ENCODE results near the gene MAP4K2.

MAP4K2 gene

DNA sequence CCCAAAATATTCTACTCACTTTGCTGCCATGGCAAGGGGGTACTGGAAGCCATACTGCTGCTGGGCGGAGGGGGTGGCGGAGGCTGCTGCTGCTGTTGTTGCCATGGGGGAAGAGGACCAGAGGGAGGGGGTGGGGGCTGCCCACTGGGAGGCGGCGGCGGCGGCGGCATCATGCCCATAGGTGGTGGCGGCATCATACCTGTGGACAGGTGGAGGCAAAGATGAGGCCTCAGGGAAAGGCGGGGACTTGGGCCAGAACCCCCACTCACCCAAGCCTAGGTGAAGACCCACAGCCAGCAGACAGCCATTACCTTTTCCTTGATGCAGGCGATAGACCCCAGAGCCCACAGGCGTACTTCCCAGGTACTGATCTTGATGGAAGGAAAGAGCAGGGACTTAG lies 36.1 kb downstream of the MAP4K2 start:
- no peak for DNase-seq

DNA sequence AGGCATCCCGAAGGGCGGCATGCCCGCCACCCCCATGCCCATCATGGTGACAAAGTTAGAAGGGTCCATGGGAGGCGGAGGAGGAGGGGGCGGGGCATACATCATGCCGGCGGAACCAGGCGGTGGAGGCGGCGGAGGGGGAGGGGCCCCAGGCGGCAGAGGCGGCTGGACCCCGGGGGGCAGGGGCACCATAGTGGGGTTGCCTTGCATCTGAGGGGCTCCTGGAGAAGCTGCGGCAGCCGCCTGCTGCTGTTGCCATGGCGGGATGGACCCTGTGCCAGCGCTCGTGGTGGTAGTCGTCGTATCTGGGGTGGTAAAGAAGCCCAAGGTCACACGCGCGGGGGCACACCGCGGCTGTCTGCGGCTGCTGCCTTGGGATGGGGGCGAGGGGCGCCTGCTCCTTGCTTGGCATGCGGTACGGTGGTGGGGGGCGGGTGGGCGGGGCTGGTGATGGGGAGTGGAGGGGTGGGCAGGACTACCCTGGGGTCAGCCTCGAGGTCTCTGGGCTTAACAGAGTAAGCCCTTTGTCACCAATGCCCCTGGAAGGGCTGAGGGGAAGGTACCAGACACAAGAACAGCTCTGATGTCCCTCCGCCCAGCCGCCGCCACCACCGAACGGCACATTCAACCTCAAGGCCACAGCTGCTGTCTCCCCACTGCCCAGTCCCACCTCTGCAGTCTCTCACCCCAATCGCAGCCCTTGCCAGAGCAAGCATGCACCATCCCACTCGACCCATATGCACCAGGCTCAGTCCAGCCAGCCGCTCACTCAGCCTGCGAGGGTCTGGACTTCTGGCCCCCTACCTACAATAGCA lies 37.0 kb downstream of the MAP4K2 start:
- no peak for DNase-seq

DNA sequence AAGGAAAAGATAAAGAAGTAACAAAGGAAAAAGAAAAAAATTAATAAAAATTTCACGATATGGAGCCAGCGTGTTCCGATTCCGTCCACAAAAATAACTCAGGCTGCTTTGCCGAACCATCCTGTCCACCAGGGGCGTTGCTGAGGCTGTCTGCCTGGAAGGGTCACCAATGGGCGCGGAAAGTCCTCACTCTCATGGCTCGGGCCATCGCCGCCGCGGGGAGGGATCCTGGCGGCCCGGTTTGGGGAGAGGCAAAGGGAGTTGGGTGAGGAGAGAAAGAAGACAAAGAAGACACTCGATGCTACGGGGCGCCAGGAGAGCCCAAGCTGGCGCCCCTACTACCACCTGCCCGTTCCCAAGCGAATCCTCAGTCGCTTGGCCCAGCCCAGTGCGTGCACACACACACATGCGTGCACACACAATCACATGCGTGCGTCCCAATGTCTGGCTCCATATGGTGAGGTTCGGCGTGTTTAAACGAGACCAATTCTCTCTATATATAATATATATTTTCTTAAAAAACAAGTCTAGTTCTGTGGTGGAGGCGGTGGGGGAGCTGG lies 37.6 kb downstream of the MAP4K2 start:
- no peak for DNase-seq

DNA sequence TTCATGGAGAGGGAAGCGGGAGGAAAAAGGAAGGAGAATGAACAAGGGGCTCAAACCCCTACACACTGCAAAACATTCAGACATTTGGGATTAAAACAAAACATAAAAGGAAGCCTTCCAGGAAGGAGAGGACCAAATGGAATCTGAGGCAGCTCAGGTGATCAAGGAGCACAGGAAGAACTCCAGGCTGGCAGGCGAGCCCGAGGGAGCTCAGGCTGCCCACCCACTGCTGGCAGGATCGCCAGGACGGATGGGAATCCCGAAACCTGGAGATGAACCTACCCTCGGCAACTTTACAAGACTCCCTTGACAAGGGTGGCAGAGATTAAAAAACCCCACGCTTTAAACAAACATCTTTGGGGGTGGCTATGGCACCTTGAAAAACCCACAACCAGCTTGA lies 38.3 kb downstream of the MAP4K2 start:
- DNase-seq, result no peak

DNA sequence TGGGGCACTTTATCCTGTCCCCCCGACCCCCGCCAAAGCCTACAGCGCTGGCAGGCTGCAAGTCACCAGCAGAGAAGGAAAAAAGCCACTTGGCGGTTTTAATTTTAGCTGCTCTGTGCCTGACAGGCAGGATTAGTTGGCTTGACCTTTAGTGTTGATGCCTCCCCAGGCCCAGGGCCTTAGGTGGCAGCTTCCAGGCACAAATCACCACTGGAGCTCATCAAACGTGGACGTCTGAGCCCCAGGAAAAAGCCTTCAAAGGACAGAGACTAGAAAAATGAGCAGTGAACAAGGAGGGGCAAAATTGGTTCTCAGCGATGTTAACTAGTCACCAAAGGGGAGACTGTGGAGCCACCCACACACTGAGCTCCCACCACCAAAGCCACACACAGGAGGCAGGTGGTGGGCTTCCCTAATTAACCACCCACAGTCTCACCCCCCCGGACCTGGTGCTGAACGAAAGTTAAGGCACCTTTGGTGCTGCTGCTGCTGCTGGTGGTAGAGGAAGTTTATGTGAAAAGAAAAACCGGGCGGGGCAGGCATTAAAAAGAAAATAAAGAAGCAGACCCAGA lies 38.9 kb downstream of the MAP4K2 start:
- DNase-seq, result peak; percentile 55

DNA sequence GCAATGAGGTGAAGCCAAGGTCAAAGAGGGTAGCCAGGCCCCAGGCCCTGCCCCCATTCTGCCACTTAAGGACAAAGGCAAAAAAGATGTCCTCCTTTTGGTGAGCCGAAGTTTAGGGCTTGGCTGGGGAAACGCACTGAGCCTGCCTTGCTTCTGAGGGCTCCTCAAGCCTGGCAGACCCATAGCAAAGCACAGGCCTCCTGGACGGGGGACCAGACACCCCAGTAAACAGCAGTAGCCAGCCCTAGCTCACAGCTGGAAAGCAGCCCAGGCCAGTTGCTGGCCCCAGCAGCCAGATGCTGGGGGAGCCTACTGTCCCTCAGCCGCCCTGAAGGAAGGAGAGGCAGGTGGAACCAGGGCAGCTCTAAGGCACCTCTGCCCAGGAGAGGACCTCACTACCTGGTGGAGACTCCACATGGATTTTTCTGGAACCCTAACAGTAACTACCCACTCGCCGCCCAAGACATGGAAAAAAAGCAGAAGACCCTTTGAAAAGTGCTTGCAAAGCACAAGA lies 39.4 kb downstream of the MAP4K2 start:
- DNase-seq, result no peak

DNA sequence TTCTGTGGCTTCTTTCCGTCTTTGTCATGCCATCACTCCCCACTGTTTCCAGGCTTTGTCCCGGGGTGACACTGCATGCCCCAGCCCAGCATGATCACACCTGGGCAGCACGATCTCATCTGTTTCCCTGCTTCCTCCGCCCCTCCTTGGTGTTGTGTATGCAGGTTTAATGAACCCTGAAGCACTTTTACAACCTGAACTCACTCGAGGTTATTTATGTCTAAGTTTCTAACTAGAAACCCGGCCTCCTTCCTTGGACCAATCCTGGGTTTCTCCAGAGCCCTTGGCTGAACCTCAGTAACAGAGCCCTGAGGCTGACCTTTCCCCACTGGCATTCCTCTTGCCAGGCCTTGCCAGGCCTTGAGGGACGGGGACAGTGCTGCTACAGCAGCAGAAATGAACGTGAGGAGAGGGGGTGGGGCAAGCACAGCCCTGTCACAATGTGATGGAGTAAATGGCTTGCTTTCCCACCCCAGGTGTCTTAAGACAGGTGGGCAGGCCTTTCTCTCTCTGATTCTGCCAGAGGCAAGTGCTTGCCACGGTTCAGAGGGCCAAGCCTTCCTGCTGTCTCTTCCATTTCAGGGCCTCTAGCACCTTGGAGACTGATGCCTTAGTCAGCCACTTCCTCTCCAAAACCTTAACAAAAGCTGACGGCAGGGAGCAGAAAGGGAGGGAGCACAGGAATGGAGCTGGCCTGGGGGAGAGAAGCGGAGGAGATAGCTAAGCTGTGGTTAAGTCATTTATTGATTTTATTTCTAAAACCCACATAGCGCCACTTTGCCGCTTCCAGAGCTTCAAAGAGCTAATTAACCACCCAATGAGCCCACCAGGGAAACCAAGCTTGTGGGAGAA lies 40.1 kb downstream of the MAP4K2 start:
- no peak for DNase-seq

DNA sequence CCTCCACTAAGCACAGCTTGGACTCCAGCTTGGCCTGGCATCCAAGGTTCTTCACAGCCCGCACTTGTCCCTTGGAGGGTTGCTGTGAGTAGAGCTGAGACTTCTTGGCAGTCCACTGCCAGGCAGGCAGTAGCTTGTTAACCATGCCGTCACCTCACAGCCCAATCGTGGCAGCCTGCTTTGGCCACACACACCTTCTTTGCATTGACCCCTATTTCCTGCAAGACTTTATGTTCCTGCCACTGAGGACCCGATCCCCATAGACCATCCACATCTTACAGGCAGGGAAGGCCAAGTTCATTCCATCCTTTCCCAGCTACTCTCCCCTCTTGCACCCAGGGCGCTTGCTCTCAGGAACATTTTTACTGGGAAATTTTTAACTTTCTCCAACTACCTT lies 40.7 kb downstream of the MAP4K2 start:
- DNase-seq, result no peak

DNA sequence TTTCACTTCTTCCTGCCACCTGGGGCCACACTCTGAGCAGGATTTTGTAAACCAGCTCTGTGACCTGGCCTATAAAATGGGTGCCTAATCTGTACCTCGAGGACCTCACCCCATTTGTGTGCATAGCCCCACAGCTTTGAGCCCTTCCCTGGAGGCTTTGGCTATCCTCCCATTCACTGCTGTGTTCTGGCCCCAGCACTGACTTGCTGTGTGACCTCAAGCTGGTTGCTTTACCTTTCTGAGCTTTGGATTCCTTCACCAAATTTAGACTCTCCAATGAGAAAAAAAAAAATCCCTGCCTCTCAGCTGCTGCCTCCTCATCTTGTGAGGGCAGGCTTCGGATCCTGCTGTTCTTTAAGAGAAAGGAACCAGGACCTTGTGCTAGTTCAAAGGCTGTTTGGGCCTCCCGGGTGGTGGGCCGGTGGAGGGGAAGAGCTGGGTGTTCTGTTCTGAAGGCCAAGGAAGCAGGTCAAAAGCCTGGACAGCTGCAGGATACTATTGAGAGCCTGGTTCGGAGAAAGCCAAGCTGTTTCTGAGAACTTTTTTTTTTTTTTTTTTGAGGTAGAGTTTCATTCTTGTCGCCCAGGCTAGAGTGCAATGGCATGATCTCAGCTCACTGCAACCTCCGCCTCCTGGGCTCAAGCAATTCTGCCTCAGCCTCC lies 42.1 kb downstream of the MAP4K2 start:
- DNase-seq, result no peak

DNA sequence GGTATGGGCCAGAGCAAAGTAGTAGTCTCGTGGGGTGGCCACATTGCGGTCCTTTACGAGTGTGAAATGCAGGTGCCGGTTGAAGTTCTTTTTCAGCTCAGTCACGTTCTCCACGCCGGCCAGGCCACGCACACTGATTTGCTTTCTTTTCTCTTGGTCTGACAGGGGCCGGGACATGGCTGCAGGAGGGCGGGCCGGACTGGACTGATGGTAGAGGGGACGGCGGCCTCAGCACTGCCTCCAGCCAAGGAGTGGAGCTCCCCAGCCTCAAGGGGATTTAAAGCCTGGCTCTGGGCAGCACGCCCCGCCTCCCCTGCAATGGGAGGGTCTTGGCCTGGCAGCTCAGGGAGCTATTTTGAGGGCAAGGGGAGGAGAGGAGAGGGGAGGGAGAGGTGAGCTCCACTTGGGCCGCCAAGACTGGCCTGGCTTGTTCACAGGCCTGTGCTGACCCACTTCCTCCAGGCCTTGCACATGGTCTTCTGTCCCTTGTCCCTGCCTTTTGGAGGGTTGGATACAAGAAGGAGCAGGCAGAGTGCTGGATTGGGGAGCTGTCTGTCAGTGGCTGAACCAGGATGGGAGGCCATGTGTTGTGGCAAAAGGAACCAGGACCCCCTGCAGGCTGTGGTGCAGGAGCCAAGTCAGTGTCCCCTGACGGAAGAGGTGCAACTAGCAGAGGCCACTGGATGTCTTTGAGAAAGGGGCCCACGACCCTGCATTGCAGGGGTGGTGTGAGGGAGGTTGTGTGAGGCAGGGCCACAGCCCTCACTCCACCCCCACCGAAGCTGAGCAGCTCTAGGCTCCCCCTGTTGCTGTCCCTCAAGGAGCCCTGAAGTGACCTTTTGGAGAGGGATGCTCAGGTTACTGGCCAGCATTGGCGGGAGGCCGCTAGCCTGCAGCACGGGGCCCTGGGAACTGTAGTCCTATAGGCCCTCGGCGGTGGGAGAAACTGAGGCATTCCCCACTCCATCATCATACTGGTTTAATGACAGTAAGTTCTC lies 43.0 kb downstream of the MAP4K2 start, which contains the start of gene PYGM:
TSS of gene PYGM (minus strand) at position 253 of the 998 bp plus-strand sequence. CDS start at position 177, 76 bp downstream.
- DNase-seq, result no peak

DNA sequence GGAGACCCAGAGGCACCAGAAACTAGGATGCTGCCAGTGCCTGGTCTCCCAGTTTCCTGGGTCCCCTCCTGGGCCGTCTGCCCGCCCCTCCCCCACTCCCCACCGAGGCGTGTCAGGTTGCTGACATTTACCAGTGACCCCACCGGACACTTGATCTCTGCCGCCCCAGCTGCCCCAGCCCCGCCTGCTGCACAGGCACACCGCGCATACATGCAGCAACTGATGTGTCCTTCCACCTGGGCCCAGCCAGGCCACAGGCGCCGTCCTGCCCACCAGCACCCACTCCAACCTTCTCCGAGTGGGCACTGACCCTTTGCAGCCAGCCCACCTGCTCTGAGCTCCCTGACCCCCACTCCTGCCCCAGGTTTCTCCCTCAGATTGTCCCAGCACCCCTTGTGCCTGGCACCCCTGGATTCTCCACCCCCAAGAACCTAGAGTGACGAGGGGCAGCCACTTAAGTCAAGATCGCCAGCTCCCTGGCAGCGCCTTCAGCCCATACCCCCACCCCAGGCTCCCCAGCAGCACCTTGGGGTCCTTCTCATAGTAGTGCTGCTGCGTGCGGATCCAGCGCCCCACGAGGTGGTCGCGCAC lies 43.8 kb downstream of the MAP4K2 start:
- no peak for DNase-seq

DNA sequence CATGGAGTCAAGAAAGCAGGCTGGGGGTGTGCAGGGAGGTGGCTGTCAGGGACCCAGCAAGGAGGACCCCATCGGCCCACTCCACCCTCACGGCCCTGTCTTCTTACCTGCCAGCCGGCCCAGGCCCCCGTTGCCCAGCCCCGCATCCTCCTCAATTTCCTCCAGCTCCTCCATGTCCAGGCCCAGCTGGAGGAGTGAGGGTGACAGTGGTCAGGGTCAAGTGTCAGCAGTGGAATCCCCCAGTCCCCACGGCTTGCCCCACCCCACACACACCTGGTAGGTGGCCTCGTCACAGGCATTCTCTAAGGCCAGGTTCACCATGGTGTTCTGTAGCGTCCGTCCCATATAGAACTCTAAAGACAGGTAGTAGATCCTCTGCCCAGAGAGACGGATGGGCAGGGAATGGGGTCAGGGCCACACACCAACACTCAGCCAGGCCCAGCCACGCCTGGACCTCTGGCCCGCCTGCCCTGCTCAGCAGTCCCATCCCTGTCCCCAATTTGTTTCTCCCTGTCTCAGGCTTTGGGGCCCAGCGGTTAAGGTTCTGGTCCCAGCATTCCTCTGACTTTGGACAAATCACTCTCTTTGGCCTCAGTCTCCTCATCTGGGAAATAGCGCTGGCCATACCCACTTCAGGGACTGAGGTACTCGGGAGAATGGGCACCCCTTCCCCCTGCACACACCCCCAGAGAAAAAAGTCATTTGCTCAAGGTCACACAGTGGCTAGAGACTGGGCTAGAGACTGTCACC lies 44.5 kb downstream of the MAP4K2 start:
- no peak for DNase-seq

DNA sequence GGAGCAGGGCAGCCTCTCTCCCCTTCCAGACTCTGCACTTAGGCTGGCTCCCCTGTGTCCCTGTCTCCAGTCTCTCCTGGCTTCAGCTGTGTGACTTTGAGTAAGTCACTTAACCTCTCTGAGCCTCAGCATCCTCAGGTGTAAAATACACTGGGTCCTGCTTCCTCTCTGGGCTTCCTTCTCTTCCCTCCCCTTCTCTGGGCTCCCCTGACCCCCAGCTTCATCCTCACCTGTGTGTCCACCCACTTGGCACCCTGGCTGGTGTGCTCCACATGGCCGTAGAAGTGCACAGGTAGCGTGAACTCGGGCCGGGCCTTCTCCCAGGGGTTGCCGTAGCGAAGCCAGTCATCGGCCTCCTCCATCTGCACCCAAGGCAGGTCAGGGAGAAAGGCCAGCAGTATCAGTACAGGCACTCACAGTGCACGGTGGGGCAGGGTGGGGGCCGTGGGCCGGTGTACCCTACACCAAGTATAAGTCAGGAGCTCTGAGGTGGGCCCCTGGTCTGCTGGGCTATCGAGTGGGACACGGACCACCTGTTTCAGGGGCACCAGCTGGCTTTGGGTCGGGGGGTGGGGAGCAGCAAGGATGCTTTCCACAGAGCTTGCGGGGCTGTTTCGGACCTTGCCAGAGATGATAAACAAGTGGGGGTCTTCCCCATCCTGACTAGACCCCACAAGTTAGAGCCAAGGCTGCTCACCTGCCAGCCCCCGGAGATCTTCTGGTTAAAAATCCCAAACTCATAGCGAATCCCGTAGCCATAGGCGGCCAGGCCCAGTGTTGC lies 45.3 kb downstream of the MAP4K2 start:
- no peak for DNase-seq

DNA sequence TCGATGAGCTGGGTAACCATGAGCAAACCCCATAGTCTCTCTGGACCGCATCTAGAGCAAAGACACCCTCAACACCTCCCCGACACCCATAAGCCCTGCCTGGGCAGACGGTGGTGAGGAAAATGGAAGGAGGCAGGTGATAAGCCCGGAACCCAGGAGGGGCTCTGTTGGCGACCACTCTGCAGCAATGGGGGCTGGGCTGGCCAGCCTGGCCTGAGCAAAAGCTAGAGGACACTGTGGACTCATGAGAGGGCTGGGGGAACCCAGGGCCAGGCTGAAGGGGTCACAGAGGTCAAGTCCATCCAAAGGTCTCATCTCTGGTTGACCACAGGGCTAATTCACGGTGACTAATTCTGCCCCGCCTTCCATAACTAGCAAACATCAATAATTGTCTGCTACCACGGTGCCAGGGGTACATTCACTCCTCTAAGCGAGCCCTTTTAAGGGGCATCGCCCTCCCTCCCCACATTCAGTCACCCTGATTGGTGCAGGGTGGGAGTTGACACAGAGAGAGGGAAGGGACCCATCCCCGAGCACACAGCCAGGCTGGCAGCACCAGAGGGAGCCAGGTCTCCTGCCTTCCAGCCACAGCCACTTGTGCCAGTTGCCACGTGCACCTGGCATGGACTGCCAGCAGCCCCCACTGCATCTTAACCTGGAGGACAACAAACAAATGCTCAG lies 47.2 kb downstream of the MAP4K2 start:
- no peak for DNase-seq

DNA sequence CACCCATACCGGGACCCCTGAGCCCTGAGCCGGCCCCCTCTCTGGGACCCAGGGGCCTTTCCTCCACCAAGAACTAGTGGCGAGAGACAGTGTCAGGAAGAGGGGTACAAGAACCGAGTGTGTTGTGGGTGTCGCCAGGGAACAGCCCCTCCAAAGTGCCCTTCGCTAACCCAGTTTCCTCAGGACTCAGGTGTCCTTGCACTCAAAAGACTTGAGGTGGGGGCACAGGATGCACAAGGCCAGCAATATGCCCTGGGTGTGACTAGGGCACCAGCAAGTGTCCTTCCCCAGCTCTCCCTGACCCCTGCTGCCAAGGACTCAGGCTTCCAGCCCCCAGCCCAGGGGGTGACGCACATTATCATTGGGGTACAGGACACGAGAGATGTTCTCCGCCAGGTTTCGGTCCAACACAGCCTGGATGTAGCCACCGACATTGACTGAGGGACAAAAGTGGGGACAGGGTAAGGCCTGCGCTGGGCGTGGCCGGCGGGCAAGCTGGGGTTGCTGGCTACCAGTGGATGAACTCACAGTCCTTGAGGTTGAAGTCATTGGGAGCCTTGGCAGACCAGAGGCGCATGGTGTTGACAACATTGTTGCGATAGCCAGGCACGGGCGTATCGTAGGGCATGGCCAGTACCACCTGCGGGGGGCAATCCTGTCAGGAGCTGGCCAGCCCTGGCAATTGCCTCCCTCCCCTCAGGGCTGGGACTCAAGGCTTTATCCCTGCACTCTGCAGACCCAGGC lies 47.9 kb downstream of the MAP4K2 start:
- no peak for DNase-seq

DNA sequence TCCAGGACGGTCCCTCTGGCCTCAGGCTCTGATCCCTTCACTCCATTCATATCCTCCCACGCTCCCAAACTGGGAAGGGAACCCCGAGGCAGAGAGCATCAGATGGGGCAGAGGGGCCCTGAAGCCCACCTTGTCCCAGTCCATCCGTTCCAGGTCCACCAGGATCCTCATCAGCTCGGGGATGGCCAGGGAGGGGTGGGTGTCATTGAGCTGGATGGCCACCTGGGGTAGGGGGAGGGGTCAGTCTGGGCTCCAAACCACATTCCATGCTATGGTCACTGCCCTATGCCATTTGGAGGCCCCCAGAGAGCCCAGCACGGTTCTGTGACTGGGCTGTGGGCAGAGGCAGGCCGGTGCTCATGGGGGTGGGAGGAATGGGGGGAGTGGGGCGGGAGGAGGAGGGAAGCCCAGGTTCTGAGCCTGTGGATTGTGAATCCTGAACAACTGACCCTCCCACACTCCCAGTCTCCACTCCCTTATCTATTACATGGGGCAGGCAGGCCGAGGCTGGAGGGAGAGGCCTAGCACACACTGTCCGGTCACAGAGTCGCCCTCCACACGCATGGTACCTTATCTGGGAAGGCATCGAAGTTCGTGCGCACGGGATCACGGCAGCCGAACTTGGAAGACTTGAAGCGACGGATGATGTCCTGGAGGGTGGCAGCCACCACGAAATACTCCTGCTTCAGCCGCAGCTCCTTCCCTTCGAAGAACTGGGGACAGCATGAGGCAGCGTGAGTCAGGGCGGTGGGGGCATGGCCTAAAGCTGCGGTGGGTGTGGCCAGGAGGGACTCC lies 48.7 kb downstream of the MAP4K2 start:
- DNase-seq, result no peak

Data from activated naive CD4-positive, alpha-beta T cell treated with anti-CD3 and anti-CD28 coated beads, Interleukin-2, amount 50 U/mL, for 16 hours (primary cell).